K562 (cell line): Measurements from ENCODE around the gene ZEB2. TPM values are rescaled to one million over a fixed set of nuclear protein-coding genes. Genes with fewer than 3 reads are reported as not detected.

Experiments used
- ATAC-seq: fragments of 200-7000 bp; cut with Tn5 transposase; 3 replicates; pipeline ENCODE4 v1.9.1; 2020; ENCODE audit warnings: moderate library complexity
- BruUV-seq: library from RNA; stranded (reverse); fragments of 400-500 nt; replicated peaks from 2 replicates; lab custom pipeline; 2021; lab: Mats Ljungman, UMichigan
- CTCF ChIA-PET: fragments of 300-600 bp; formaldehyde crosslinking; extraction: SDS; loops from one replicate; lab custom pipeline; 2021; ENCODE audit warnings: low intra/inter-chr PET ratio; lab: Yijun Ruan, JAX
- POLR2A ChIA-PET: fragments of 300-600, 350-650 bp; sonication (Branson Sonifier 250); formaldehyde crosslinking; extraction: SDS; loops from one replicate; lab custom pipeline; 2021; ENCODE audit warnings: antibody characterized with exemption, inconsistent platforms; lab: Yijun Ruan, JAX
- DNase-seq, 4 experiments: peaks; one replicate each; pipeline versions ENCODE4 v3.0.0 to v3.0.0-alpha.2; 2011 to 2018; ENCODE audit warnings: low spot score in 3 of 4, mixed read lengths in 3 of 4; ENCODE audit errors: extremely low read depth in 1 of 4
- FAIRE-seq: peaks from 2 replicates; lab custom pipeline; 2011; peaks lifted over from hg19 to GRCh38; lab: Jason Lieb, UNC
- H2AFZ ChIP-seq: 2 replicates; pipeline ENCODE4 v1.6.0; 2011; ENCODE audit warnings: low read depth, low read length, control low read depth, inconsistent platforms
- H3K27ac ChIP-seq: fragments of 200-600 bp; 3 replicates; pipeline ENCODE4 v1.8.0; 2011; ENCODE audit warnings: low read depth, mild to moderate bottlenecking, control low read depth, inconsistent platforms, low read length, moderate library complexity, mixed read lengths; ENCODE audit errors: extremely low read depth
- H3K27me3 ChIP-seq, 2 experiments: fragments of 300-600 bp in 1 of 2; 2 replicates in 1 of 2; 3 replicates in 1 of 2; pipeline versions ENCODE4 v1.6.0 to v1.8.0; 2011; ENCODE audit warnings: inconsistent platforms in 2 of 2, low read length in 2 of 2, mild to moderate bottlenecking in 1 of 2, mixed read lengths in 1 of 2, moderate library complexity in 1 of 2; ENCODE audit not compliant: control insufficient read depth in 2 of 2, insufficient read depth in 2 of 2
- H3K36me3 ChIP-seq: fragments of 300-600 bp; 3 replicates; pipeline ENCODE4 v1.8.0; 2011; ENCODE audit warnings: mild to moderate bottlenecking, low read length, inconsistent platforms; ENCODE audit not compliant: control insufficient read depth, insufficient read depth
- H3K4me1 ChIP-seq, 2 experiments: fragments of 200-600 bp in 1 of 2; replicated peaks in 1 of 2; 2 replicates in 1 of 2; 3 replicates in 1 of 2; pipeline versions ENCODE4 v1.5.1 to v1.8.0; 2011; ENCODE audit warnings: inconsistent platforms in 2 of 2, low read length in 2 of 2, mild to moderate bottlenecking in 1 of 2, mixed read lengths in 1 of 2, moderate library complexity in 1 of 2; ENCODE audit not compliant: control insufficient read depth in 2 of 2, insufficient read depth in 2 of 2
- H3K4me2 ChIP-seq: 2 replicates; pipeline ENCODE4 v1.6.1; 2011; ENCODE audit warnings: low read length, control low read depth, inconsistent platforms, mixed read lengths; ENCODE audit not compliant: insufficient read depth
- H3K4me3 ChIP-seq: fragments of 200-600 bp; sonication (generic), shearing (Covaris generic); 2 replicates; pipeline ENCODE4 v1.5.1; 2016; ENCODE audit warnings: control low read depth, inconsistent platforms
- H3K79me2 ChIP-seq: fragments of 200-600 bp; 3 replicates; pipeline ENCODE4 v1.8.0; 2011; ENCODE audit warnings: low read length, inconsistent platforms; ENCODE audit not compliant: control insufficient read depth, insufficient read depth
- H3K9ac ChIP-seq, 2 experiments: 2 replicates each; pipeline versions ENCODE4 v1.6.0 to v1.6.1; 2011; ENCODE audit warnings: low read depth in 2 of 2, low read length in 2 of 2, control low read depth in 1 of 2, inconsistent platforms in 1 of 2, mild to moderate bottlenecking in 1 of 2, mixed read lengths in 1 of 2; ENCODE audit not compliant: insufficient read depth in 1 of 2
- H3K9me1 ChIP-seq: one replicate; pipeline ENCODE4 v1.6.0; 2011; ENCODE audit warnings: inconsistent platforms, mild to moderate bottlenecking, low read length, moderate library complexity; ENCODE audit not compliant: control insufficient read depth, insufficient read depth
- H3K9me3 ChIP-seq: replicated peaks from 2 replicates; pipeline ENCODE4 v1.5.1; 2011; ENCODE audit warnings: low read depth, low read length, inconsistent platforms; ENCODE audit not compliant: control insufficient read depth, insufficient read depth
- H4K20me1 ChIP-seq: replicated peaks from 2 replicates; pipeline ENCODE4 v1.6.1; 2011; ENCODE audit warnings: low read length, inconsistent platforms, mixed read lengths; ENCODE audit not compliant: control insufficient read depth, insufficient read depth
- BRD4 ChIP-seq: fragments of 200-600 bp; sonication (generic); IDR thresholded peaks from 2 replicates; pipeline ENCODE4 v1.6.1; 2017; ENCODE audit warnings: inconsistent platforms
- CEBPB ChIP-seq: fragments of 450-650 bp; IDR thresholded peaks from 2 replicates; pipeline ENCODE4 v1.6.1; 2016; ENCODE audit warnings: missing genetic modification characterization, missing compliant biosample characterization
- MNT ChIP-seq, 2 experiments: fragments of 450-650 bp; conservative IDR thresholded peaks; 2 replicates each; pipeline ENCODE4 v1.6.1; 2017; ENCODE audit warnings: mild to moderate bottlenecking in 2 of 2, moderate library complexity in 2 of 2
- PRPF4 ChIP-seq: fragments of 200-400 bp; formaldehyde crosslinking; IDR thresholded peaks from one replicate; pipeline ENCODE4 v1.6.1; 2017; ENCODE audit warnings: low read length, low read depth, mild to moderate bottlenecking; ENCODE audit not compliant: insufficient read depth, poor library complexity, severe bottlenecking
- RERE ChIP-seq: sonication (generic); formaldehyde crosslinking; IDR thresholded peaks from 2 replicates; pipeline ENCODE4 v1.8.0; 2023; ENCODE audit warnings: missing genetic modification reagents, mild to moderate bottlenecking, borderline replicate concordance
- SPI1 ChIP-seq: IDR thresholded peaks from 2 replicates; pipeline ENCODE4 v1.6.1; 2011; ENCODE audit warnings: low read depth, low read length, control low read depth, borderline replicate concordance
- ZBTB7A ChIP-seq: IDR thresholded peaks from 2 replicates; pipeline ENCODE4 v1.6.1; 2011; ENCODE audit warnings: low read depth, mild to moderate bottlenecking, low read length, moderate library complexity, borderline replicate concordance; ENCODE audit not compliant: control insufficient read depth
- WGBS: fragments of 100-300 bp; shearing (Covaris generic); methylation state at CpG from one replicate; pipeline ENCODE4 v1.1.6; 2016; ENCODE audit warnings: low coverage, mixed read lengths; ENCODE audit not compliant: insufficient coverage; ENCODE audit errors: missing lambda C conversion rate; 5-methylcytosine and 5-hydroxymethylcytosine counted together
- in situ Hi-C: fragments of 300-500 bp; cut with MboI; formaldehyde crosslinking; loops from 4 replicates; pipeline ENCODE4 v1.15.0; 2018; ENCODE audit warnings: inconsistent platforms, mixed read lengths
- intact Hi-C: fragments of 100-400 bp; cut with micrococcal nuclease; formaldehyde crosslinking; loops from 2 replicates; pipeline ENCODE4 v1.14.2; 2022
- polyA plus RNA-seq, 8 experiments: library from polyadenylated mRNA; depleted of rRNA in 4 of 8; stranded (reverse) in 5 of 8; unstranded in 3 of 8; fragments of >200 nt; fragmentation: Nextera tagmentation in 2 of 8; fragmentation: Illumina TruSeq in 1 of 8; extraction: Ambion mirVana in 2 of 8; extraction: Trizol in 1 of 8; gene quantifications; 2 replicates each; pipeline versions ENCODE4 v1.2.1 to v1.2.3, GENCODE V29; 2011 to 2014; ENCODE audit warnings: inconsistent platforms in 1 of 8, missing spikeins in 1 of 8
- total RNA-seq, 7 experiments: library from RNA; depleted of rRNA in 6 of 7; stranded (reverse); fragments of >200 nt in 6 of 7; fragmentation: Illumina TruSeq in 2 of 7; extraction: Trizol in 2 of 7; gene quantifications; 2 replicates each; pipeline versions ENCODE4 v1.2.1 to v1.2.3, GENCODE V29; 2011 to 2021; ENCODE audit warnings: low replicate concordance in 1 of 7
- TF ChIP-seq, protein P1 (sequence below): fragments of 450-650 bp; IDR thresholded peaks from 2 replicates; pipeline ENCODE4 v1.6.1; 2016; ENCODE audit warnings: low read depth, mild to moderate bottlenecking, moderate library complexity
- TF ChIP-seq, protein P2 (sequence below): fragments of 450-650 bp; IDR thresholded peaks from 2 replicates; pipeline ENCODE4 v1.6.1; 2018; ENCODE audit warnings: mild to moderate bottlenecking, low read depth; ENCODE audit not compliant: partially characterized antibody

Gene ZEB2
- total and polyA plus RNA-seq, 9 of the 15 experiments (the other 6 are each of a cell fraction or from before 2014, with no cell fraction given) = 15.1 to 113 (median 72.3) TPM

GRCh38 chr2:144376926-144377325, 143.0 kb downstream of the ZEB2 start (continued):
- TF ChIP-seq ZBTB7A = no peak

DNA sequence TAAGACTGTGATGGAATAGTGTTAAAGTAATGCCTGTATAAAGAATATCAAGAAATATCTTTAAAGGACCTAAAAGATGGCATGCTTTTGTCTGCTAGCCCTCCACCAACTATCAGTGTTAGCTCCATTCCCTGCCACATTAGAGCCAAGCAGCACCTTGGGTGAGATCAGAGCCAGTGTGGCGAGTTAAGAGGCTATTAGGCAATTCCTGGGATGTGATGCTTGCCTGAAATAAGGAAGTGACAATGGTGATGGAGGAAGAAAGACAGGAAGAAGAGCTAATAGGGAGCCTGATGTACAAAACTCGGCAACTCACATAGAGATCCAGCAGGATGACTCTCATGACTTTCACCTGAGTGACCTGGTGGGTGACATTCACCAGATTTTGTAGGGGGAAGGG, 143.5 kb downstream of the ZEB2 start:
- intact Hi-C loops = no loop called here
- DNase-seq = no peak
- Histone ChIP-seq H3K9me3 (no peaks in the 10 kb centered on the region), H4K20me1 (no peaks in the 10 kb centered on the region), H3K79me2 (no peaks in the 10 kb centered on the region), H3K27me3 (no peaks in the 10 kb centered on the region), H3K4me3 (no peak overlapping the region), H3K4me2 (no peak overlapping the region), H2AFZ (no peak overlapping the region; the same call in 1 of the 2 replicates), H3K36me3 (no peaks in the 10 kb centered on the region), H3K27ac (no peak overlapping the region), H3K9ac (no peak overlapping the region), H3K4me1 (peaks cover 4 to 53% of the 10 kb centered on the region in 2 experiments; a peak in 4 of 5 replicates), H3K9me1 (no peaks in the 10 kb centered on the region)
- CTCF ChIA-PET = no interaction called here
- in situ Hi-C loops = no loop called here
- 78% methylated on average over 2 of the region's 2 CpGs for WGBS
- ATAC-seq = no peak
- POLR2A ChIA-PET = interaction anchor here (0.7 kb wide), 1 partner anchor 637 kb away, joined by 4 read pairs; no protein-coding TSS in a partner anchor
- BruUV-seq = no TSS peak
- no peak for FAIRE-seq
- TF ChIP-seq PRPF4 (no peak), SPI1 (peak; percentile 61; the same call in 1 of the 2 replicates), MNT (conservative IDR thresholded peaks at IDR 0.05) (no peak), BRD4 (no peak), RERE (CRISPR knock-in tag) (no peak), CEBPB (tag) (peak; percentile 24; the same call in 1 of the 2 replicates)
- TF ChIP-seq, protein P1, sequence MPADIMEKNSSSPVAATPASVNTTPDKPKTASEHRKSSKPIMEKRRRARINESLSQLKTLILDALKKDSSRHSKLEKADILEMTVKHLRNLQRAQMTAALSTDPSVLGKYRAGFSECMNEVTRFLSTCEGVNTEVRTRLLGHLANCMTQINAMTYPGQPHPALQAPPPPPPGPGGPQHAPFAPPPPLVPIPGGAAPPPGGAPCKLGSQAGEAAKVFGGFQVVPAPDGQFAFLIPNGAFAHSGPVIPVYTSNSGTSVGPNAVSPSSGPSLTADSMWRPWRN = no peak
- TF ChIP-seq, protein P2, sequence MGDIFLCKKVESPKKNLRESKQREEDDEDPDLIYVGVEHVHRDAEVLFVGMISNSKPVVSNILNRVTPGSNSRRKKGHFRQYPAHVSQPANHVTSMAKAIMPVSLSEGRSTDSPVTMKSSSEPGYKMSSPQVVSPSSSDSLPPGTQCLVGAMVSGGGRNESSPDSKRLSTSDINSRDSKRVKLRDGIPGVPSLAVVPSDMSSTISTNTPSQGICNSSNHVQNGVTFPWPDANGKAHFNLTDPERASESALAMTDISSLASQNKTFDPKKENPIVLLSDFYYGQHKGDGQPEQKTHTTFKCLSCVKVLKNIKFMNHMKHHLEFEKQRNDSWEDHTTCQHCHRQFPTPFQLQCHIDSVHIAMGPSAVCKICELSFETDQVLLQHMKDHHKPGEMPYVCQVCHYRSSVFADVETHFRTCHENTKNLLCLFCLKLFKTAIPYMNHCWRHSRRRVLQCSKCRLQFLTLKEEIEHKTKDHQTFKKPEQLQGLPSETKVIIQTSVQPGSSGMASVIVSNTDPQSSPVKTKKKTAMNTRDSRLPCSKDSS = no peak
